Smooth muscle cell (in vitro differentiated cells): ENCODE results near the gene CDH23. TPM values are rescaled to one million over a fixed set of nuclear protein-coding genes. Genes with fewer than 3 reads are reported as not detected.

Experiments used
- DNase-seq: peaks from one replicate; lab custom pipeline; 2025; ENCODE audit not compliant: unreplicated experiment; lab: John Stamatoyannopoulos, UW
- H2AFZ ChIP-seq: fragments of 200-600 bp; sonication (generic); 2 replicates; pipeline ENCODE4 v1.6.0; 2016; ENCODE audit warnings: antibody characterized with exemption, low read depth, mild to moderate bottlenecking
- H3F3A ChIP-seq: fragments of 200-600 bp; sonication (generic); 2 replicates; pipeline ENCODE4 v1.6.0; 2017; ENCODE audit warnings: antibody characterized with exemption, low read depth
- H3K27ac ChIP-seq: fragments of 200-600 bp; sonication (generic); 2 replicates; pipeline ENCODE4 v1.5.1; 2016; ENCODE audit warnings: low read depth, mild to moderate bottlenecking
- H3K27me3 ChIP-seq: fragments of 200-600 bp; sonication (generic); 2 replicates; pipeline ENCODE4 v1.6.1; 2016; ENCODE audit warnings: low read depth, mild to moderate bottlenecking
- H3K36me3 ChIP-seq: fragments of 200-600 bp; sonication (generic); 2 replicates; pipeline ENCODE4 v1.5.1; 2016; ENCODE audit warnings: low read depth
- H3K4me1 ChIP-seq: fragments of 200-600 bp; sonication (generic); 2 replicates; pipeline ENCODE4 v1.5.1; 2016; ENCODE audit warnings: low read depth
- H3K4me2 ChIP-seq: fragments of 200-600 bp; sonication (generic); 2 replicates; pipeline ENCODE4 v1.6.0; 2016; ENCODE audit warnings: mild to moderate bottlenecking
- H3K4me3 ChIP-seq: fragments of 200-600 bp; sonication (generic); 2 replicates; pipeline ENCODE4 v1.5.1; 2016; ENCODE audit warnings: mild to moderate bottlenecking
- H3K79me2 ChIP-seq: fragments of 200-600 bp; sonication (generic); 2 replicates; pipeline ENCODE4 v1.6.0; 2016; ENCODE audit warnings: low read depth, mild to moderate bottlenecking
- H3K9ac ChIP-seq: fragments of 200-600 bp; sonication (generic); 2 replicates; pipeline ENCODE4 v1.6.0; 2016; ENCODE audit warnings: low read depth
- H3K9me3 ChIP-seq: fragments of 200-600 bp; sonication (generic); replicated peaks from 2 replicates; pipeline ENCODE4 v1.5.1; 2016; ENCODE audit warnings: low read depth
- H4K20me1 ChIP-seq: fragments of 200-600 bp; sonication (generic); 2 replicates; pipeline ENCODE4 v1.6.0; 2016; ENCODE audit warnings: low read depth
- WGBS: methylation state at CpG from one replicate; pipeline ENCODE4 v1.1.7; 2016; ENCODE audit warnings: low lambda C conversion rate; 5-methylcytosine and 5-hydroxymethylcytosine counted together
- polyA plus RNA-seq: library from polyadenylated mRNA; unstranded; fragments of >200 nt; fragmentation: Nextera tagmentation; extraction: Ambion mirVana; gene quantifications from 2 replicates; pipeline ENCODE4 v1.2.1, GENCODE V29; 2016
- total RNA-seq: library from RNA; depleted of rRNA; stranded (reverse); fragments of >200 nt; gene quantifications from 2 replicates; pipeline ENCODE4 v1.2.3, GENCODE V29; 2014
- TF ChIP-seq, protein P1 (sequence below): fragments of 200-600 bp; sonication (generic); IDR thresholded peaks from 2 replicates; pipeline ENCODE4 v1.5.1; 2017; ENCODE audit warnings: borderline replicate concordance, mild to moderate bottlenecking, antibody characterized with exemption; ENCODE audit not compliant: insufficient read depth, poor library complexity, severe bottlenecking

The CDH23 gene
- total and polyA plus RNA-seq, 2 experiments from 2014 or later: 0.99 to 2.5 TPM

GRCh38 chr10:71835671-71836595 is 439.2 kb downstream of the CDH23 start:
- Histone ChIP-seq H2AFZ (no peak overlapping the region), H3K9ac (no peak overlapping the region), H3K4me3 (no peak overlapping the region), H3K9me3 (no peaks in the 10 kb centered on the region), H3K4me1 (peaks cover 45% of the 10 kb centered on the region), H3K36me3 (peaks cover 3% of the 10 kb centered on the region), H3F3A (peaks cover 13% of the 10 kb centered on the region), H4K20me1 (peaks cover 100% of the 10 kb centered on the region), H3K79me2 (peaks cover 68% of the 10 kb centered on the region), H3K27ac (peak overlapping the region; percentile 95), H3K4me2 (no peak overlapping the region), H3K27me3 (no peaks in the 10 kb centered on the region)
- DNase-seq: no peak
- TF ChIP-seq, protein P1, sequence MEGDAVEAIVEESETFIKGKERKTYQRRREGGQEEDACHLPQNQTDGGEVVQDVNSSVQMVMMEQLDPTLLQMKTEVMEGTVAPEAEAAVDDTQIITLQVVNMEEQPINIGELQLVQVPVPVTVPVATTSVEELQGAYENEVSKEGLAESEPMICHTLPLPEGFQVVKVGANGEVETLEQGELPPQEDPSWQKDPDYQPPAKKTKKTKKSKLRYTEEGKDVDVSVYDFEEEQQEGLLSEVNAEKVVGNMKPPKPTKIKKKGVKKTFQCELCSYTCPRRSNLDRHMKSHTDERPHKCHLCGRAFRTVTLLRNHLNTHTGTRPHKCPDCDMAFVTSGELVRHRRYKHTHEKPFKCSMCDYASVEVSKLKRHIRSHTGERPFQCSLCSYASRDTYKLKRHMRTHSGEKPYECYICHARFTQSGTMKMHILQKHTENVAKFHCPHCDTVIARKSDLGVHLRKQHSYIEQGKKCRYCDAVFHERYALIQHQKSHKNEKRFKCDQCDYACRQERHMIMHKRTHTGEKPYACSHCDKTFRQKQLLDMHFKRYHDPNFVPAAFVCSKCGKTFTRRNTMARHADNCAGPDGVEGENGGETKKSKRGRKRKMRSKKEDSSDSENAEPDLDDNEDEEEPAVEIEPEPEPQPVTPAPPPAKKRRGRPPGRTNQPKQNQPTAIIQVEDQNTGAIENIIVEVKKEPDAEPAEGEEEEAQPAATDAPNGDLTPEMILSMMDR: no peak
- WGBS: 57% methylated on average over 11 of the region's 11 CpGs

GRCh38 chr10:71836596-71836974 is 439.9 kb downstream of the CDH23 start:
- H3K4me2 ChIP-seq: no peak overlapping the region
- peaks cover 74% of the 10 kb centered on the region for H3K79me2 ChIP-seq
- H3K9me3 ChIP-seq: no peaks in the 10 kb centered on the region
- peak overlapping the region; percentile 95 for H3K27ac ChIP-seq
- WGBS: 87% methylated on average over 4 of the region's 4 CpGs
- peaks cover 16% of the 10 kb centered on the region for H3F3A ChIP-seq
- H3K9ac ChIP-seq: no peak overlapping the region
- no peak overlapping the region for H3K4me3 ChIP-seq
- no peaks in the 10 kb centered on the region for H3K27me3 ChIP-seq
- H3K36me3 ChIP-seq: no peaks in the 10 kb centered on the region
- DNase-seq: no peak
- H2AFZ ChIP-seq: no peak overlapping the region
- H3K4me1 ChIP-seq: peaks cover 50% of the 10 kb centered on the region
- TF ChIP-seq, protein P1: no peak
- H4K20me1 ChIP-seq: peaks cover 100% of the 10 kb centered on the region

DNA sequence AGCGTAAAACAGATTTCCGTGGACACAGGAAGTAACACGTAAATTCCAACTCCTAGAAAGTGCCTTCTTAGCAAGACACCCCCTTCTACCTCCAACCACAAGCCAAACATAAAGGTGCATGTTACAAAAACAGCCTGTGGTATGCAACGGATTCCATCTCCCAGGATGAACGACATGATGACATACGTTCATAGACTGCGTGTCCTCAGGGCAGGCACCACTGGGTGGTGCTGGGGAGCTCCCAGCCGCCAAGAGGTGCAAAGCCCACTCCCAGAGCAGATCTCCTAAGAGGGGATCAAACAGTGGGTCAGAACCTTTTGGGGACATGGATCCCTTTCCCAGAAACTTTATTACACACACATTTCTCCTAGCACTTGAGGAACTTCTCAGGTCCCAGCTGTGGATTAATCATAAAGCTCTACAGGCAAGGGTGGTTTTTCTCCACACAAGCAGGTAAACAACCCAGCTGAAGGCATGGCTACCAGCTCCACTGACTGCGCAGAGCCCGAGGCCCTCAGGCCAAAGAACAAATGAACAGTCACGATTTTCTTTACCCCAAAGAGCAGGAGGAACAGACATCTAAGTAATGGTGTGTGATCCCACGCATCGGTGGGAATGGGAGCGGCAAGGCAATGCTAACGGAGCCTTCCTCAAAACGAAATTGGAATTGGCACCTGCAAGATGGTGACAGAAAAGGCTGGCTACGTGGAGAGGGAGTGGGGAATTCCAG is 440.5 kb downstream of the CDH23 start:
- no peak overlapping the region for H2AFZ ChIP-seq
- H3K4me2 ChIP-seq: peak overlapping the region; percentile 3
- H3K4me1 ChIP-seq: peaks cover 50% of the 10 kb centered on the region
- WGBS: 63% methylated on average over 17 of the region's 17 CpGs
- TF ChIP-seq, protein P1: peak; percentile 36
- H3K36me3 ChIP-seq: no peaks in the 10 kb centered on the region
- no peak overlapping the region for H3K4me3 ChIP-seq
- H3K27ac ChIP-seq: peak overlapping the region; percentile 95
- peaks cover 100% of the 10 kb centered on the region for H4K20me1 ChIP-seq
- no peaks in the 10 kb centered on the region for H3K9me3 ChIP-seq
- H3K9ac ChIP-seq: peak overlapping the region; percentile 66
- H3K79me2 ChIP-seq: peaks cover 78% of the 10 kb centered on the region
- H3F3A ChIP-seq: peaks cover 16% of the 10 kb centered on the region
- DNase-seq: no peak
- H3K27me3 ChIP-seq: no peaks in the 10 kb centered on the region
